Epithelial cell of esophagus (primary cell): Measurements from ENCODE around the gene NSMCE1.
"Not testable (repeated sequence)": the region's sequence is repeated elsewhere in the genome, so short reads cannot be mapped to it uniquely, and the experiment has no call there.

ENCODE experiments used
- DNase-seq: peaks from one replicate; pipeline ENCODE4 v3.0.0; 2010; ENCODE audit warnings: low read depth
- H3K4me3 ChIP-seq: 2 replicates; pipeline ENCODE4 v1.5.1; 2011; ENCODE audit warnings: mild to moderate bottlenecking, low read length, control low read depth
- CTCF ChIP-seq: IDR thresholded peaks from 2 replicates; pipeline ENCODE4 v1.5.1; 2011; ENCODE audit warnings: low read depth, mild to moderate bottlenecking, low read length, control low read depth, inconsistent platforms; ENCODE audit not compliant: insufficient read depth; ENCODE audit errors: missing control alignments

The NSMCE1 gene

GRCh38 chr16:27267037-27267677 lies 1.4 kb downstream of the NSMCE1 start:
- no peak for TF ChIP-seq CTCF
- no peak overlapping the region for H3K4me3 ChIP-seq
- DNase-seq, result no peak

- no peak for TF ChIP-seq CTCF
- no peak overlapping the region for H3K4me3 ChIP-seq
- DNase-seq, result no peak
Observed at GRCh38 chr16:27265982-27266381, 2.6 kb downstream of the NSMCE1 start.

- TF ChIP-seq CTCF, result no peak
- H3K4me3 ChIP-seq, result no peak overlapping the region
- peak; percentile 95 for DNase-seq
Observed at GRCh38 chr16:27264151-27264550, 4.4 kb downstream of the NSMCE1 start.

- DNase-seq, result not testable (repeated sequence)
Observed at GRCh38 chr16:27262904-27263423, 5.6 kb downstream of the NSMCE1 start.

GRCh38 chr16:27259710-27260109 lies 8.9 kb downstream of the NSMCE1 start:
- TF ChIP-seq CTCF, result no peak
- no peak overlapping the region for H3K4me3 ChIP-seq
- no peak for DNase-seq

More at GRCh38 chr16:27262904-27263423, 5.6 kb downstream of the NSMCE1 start:
- H3K4me3 ChIP-seq, result not testable (repeated sequence)

- TF ChIP-seq CTCF, result no peak
- H3K4me3 ChIP-seq, result no peak overlapping the region
- peak; percentile 74 for DNase-seq
Observed at GRCh38 chr16:27258241-27258734, 10.3 kb downstream of the NSMCE1 start.

GRCh38 chr16:27257271-27257670 lies 11.3 kb downstream of the NSMCE1 start:
- DNase-seq, result no peak
- H3K4me3 ChIP-seq, result no peak overlapping the region
- TF ChIP-seq CTCF, result no peak
